NCI-H2081 treated with DMSO at 0.1 percent for 48 hours (cell line): ENCODE data around the gene DENND6B.
A peak's percentile ranks its signal among the peaks of the same experiment; 100 is the strongest.

Experiments
- DNase-seq: peaks from one replicate; lab custom pipeline; 2025; lab: John Stamatoyannopoulos, UW

DENND6B gene

GRCh38 chr22:50304528-50305392 lies 22.1 kb downstream of the DENND6B start:
- DNase-seq = no peak

GRCh38 chr22:50303848-50304527 lies 22.8 kb downstream of the DENND6B start:
- no peak for DNase-seq

- DNase-seq = no peak
These were observed 23.3 kb downstream of the DENND6B start for GRCh38 chr22:50303515-50303847.

- no peak for DNase-seq
These were observed 24.2 kb downstream of the DENND6B start for GRCh38 chr22:50302564-50302963.

- DNase-seq = no peak
These were observed 24.7 kb downstream of the DENND6B start for GRCh38 chr22:50302041-50302541.

GRCh38 chr22:50301581-50301991 lies 25.2 kb downstream of the DENND6B start:
- peak; percentile 46 for DNase-seq

GRCh38 chr22:50300620-50301257 lies 26.1 kb downstream of the DENND6B start:
- DNase-seq = no peak

- no peak for DNase-seq
These were observed 26.8 kb downstream of the DENND6B start for GRCh38 chr22:50299785-50300619.

- no peak for DNase-seq
These were observed 27.7 kb downstream of the DENND6B start for GRCh38 chr22:50298937-50299784.

- DNase-seq = no peak
These were observed 28.6 kb downstream of the DENND6B start for GRCh38 chr22:50298266-50298637.

- DNase-seq = no peak
These were observed 29.1 kb downstream of the DENND6B start for GRCh38 chr22:50297510-50298265.

GRCh38 chr22:50296658-50297490 lies 29.9 kb downstream of the DENND6B start:
- DNase-seq = no peak

- no peak for DNase-seq
These were observed 32.5 kb downstream of the DENND6B start for GRCh38 chr22:50294319-50294656.

GRCh38 chr22:50293441-50294318 lies 33.1 kb downstream of the DENND6B start:
- DNase-seq = no peak

GRCh38 chr22:50292643-50293440 lies 34.0 kb downstream of the DENND6B start:
- no peak for DNase-seq

GRCh38 chr22:50289942-50290630 lies 36.7 kb downstream of the DENND6B start:
- no peak for DNase-seq
